OCI-M1 (cell line): Measurements from ENCODE around the gene NOL4L.
A peak's percentile ranks its signal among the peaks of the same experiment; 100 is the strongest.
"Not testable (repeated sequence)": the region's sequence is repeated elsewhere in the genome, so short reads cannot be mapped to it uniquely, and the experiment has no call there.

Experiments
- DNase-seq: peaks from one replicate; lab custom pipeline; 2025; lab: John Stamatoyannopoulos, UW

NOL4L gene

GRCh38 chr20:32470025-32470861, 114.9 kb downstream of the NOL4L start:
- peak; percentile 31 for DNase-seq

GRCh38 chr20:32468860-32469259, 116.3 kb downstream of the NOL4L start:
- no peak for DNase-seq

GRCh38 chr20:32468313-32468640, 116.9 kb downstream of the NOL4L start:
- DNase-seq = no peak

- DNase-seq = no peak
Observed at GRCh38 chr20:32467506-32468312, 117.4 kb downstream of the NOL4L start.

- DNase-seq = no peak
Observed at GRCh38 chr20:32466739-32467505, 118.2 kb downstream of the NOL4L start.

- not testable (repeated sequence) for DNase-seq
Observed at GRCh38 chr20:32465901-32466675, 119.0 kb downstream of the NOL4L start.

GRCh38 chr20:32465092-32465900, 119.8 kb downstream of the NOL4L start:
- DNase-seq = no peak

- DNase-seq = no peak
Observed at GRCh38 chr20:32464401-32465091, 120.6 kb downstream of the NOL4L start.

- no peak for DNase-seq
Observed at GRCh38 chr20:32463642-32464400, 121.3 kb downstream of the NOL4L start.

- DNase-seq = no peak
Observed at GRCh38 chr20:32462900-32463641, 122.1 kb downstream of the NOL4L start.

- no peak for DNase-seq
Observed at GRCh38 chr20:32461836-32462600, 123.1 kb downstream of the NOL4L start.

- DNase-seq = no peak
Observed at GRCh38 chr20:32460683-32461320, 124.3 kb downstream of the NOL4L start.

- no peak for DNase-seq
Observed at GRCh38 chr20:32460231-32460630, 124.9 kb downstream of the NOL4L start.

- DNase-seq = no peak
Observed at GRCh38 chr20:32458837-32459220, 126.3 kb downstream of the NOL4L start.

GRCh38 chr20:32458061-32458836, 126.9 kb downstream of the NOL4L start:
- DNase-seq = no peak

- DNase-seq = no peak
Observed at GRCh38 chr20:32457479-32457986, 127.6 kb downstream of the NOL4L start.
